ENCODE data around the gene CDYL2. TPM values are rescaled to one million over a fixed set of nuclear protein-coding genes. Genes with fewer than 3 reads are reported as not detected.
"Not testable (repeated sequence)": the region's sequence is repeated elsewhere in the genome, so short reads cannot be mapped to it uniquely, and the experiment has no call there.

CDYL2 gene
- total and polyA plus RNA-seq, 2 experiments from 2014 or later, result 0.74 to 0.95 TPM

GRCh38 chr16:80654094-80654862, 150.1 kb downstream of the CDYL2 start:
- no peak for DNase-seq (ENCODE audit: low read depth in 1 of 2, low spot score in 1 of 2)
- no peaks in the 10 kb centered on the region for H3K9me3 ChIP-seq (ENCODE audit: low read depth)
- TF ChIP-seq, protein P1, sequence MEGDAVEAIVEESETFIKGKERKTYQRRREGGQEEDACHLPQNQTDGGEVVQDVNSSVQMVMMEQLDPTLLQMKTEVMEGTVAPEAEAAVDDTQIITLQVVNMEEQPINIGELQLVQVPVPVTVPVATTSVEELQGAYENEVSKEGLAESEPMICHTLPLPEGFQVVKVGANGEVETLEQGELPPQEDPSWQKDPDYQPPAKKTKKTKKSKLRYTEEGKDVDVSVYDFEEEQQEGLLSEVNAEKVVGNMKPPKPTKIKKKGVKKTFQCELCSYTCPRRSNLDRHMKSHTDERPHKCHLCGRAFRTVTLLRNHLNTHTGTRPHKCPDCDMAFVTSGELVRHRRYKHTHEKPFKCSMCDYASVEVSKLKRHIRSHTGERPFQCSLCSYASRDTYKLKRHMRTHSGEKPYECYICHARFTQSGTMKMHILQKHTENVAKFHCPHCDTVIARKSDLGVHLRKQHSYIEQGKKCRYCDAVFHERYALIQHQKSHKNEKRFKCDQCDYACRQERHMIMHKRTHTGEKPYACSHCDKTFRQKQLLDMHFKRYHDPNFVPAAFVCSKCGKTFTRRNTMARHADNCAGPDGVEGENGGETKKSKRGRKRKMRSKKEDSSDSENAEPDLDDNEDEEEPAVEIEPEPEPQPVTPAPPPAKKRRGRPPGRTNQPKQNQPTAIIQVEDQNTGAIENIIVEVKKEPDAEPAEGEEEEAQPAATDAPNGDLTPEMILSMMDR (IDR thresholded peaks at IDR 0.05; ENCODE audit: low read depth, low read length), result no peak

GRCh38 chr16:80652441-80652840, 152.0 kb downstream of the CDYL2 start:
- H3K36me3 ChIP-seq, result no peaks in the 10 kb centered on the region
- TF ChIP-seq, protein P1 (IDR thresholded peaks at IDR 0.05; ENCODE audit: low read depth, low read length), result no peak
- H3K9me3 ChIP-seq (ENCODE audit: low read depth), result no peaks in the 10 kb centered on the region
- no peaks in the 10 kb centered on the region for H3K27me3 ChIP-seq
- no peak for DNase-seq (ENCODE audit: low read depth in 1 of 2, low spot score in 1 of 2)
- H3K27ac ChIP-seq, result no peak overlapping the region
- H3K4me3 ChIP-seq, result no peak overlapping the region
- H3K4me1 ChIP-seq (ENCODE audit: low read depth), result no peaks in the 10 kb centered on the region

More at GRCh38 chr16:80654094-80654862, 150.1 kb downstream of the CDYL2 start:
- Histone ChIP-seq H3K36me3 (no peaks in the 10 kb centered on the region), H3K27me3 (no peaks in the 10 kb centered on the region), H3K4me1 (ENCODE audit: low read depth) (no peaks in the 10 kb centered on the region), H3K27ac (no peak overlapping the region), H3K4me3 (no peak overlapping the region)

- H3K9me3 ChIP-seq (ENCODE audit: low read depth); H3K36me3 ChIP-seq; H3K4me3 ChIP-seq; H3K27me3 ChIP-seq; H3K4me1 ChIP-seq (ENCODE audit: low read depth); H3K27ac ChIP-seq; DNase-seq (ENCODE audit: low read depth in 1 of 2, low spot score in 1 of 2): not testable (repeated sequence)
These were observed 154.1 kb downstream of the CDYL2 start for GRCh38 chr16:80650281-80650680.

GRCh38 chr16:80640316-80640715, 164.1 kb downstream of the CDYL2 start:
- TF ChIP-seq, protein P1 (IDR thresholded peaks at IDR 0.05; ENCODE audit: low read depth, low read length), result no peak

DNA sequence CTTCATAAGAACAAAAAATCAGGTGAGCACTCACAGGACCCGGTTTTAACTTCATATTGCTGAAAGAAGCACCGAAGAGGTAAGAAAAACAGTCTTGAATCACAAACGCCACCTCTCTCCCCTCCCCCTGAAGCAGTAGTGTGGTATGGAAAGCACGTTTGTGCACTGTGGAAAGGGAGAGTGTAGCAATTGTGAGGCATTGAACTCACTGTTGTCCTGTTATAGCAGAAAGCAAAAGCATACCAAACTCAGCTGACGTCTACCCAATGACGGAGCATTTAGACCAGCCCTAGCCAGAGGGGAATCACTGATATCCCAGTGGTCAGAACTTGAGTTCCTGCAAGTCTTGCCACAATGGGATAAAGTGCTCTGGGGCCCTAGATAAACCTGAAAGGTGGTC, 164.8 kb downstream of the CDYL2 start:
- Histone ChIP-seq H3K27ac (no peak overlapping the region), H3K36me3 (no peaks in the 10 kb centered on the region), H3K27me3 (no peaks in the 10 kb centered on the region), H3K4me1 (ENCODE audit: low read depth) (no peaks in the 10 kb centered on the region), H3K9me3 (ENCODE audit: low read depth) (no peaks in the 10 kb centered on the region), H3K4me3 (no peak overlapping the region)
- TF ChIP-seq, protein P1 (IDR thresholded peaks at IDR 0.05; ENCODE audit: low read depth, low read length), result no peak
- DNase-seq (ENCODE audit: low read depth in 1 of 2, low spot score in 1 of 2), result no peak

More at GRCh38 chr16:80640316-80640715, 164.1 kb downstream of the CDYL2 start:
- Histone ChIP-seq H3K27ac (no peak overlapping the region), H3K9me3 (ENCODE audit: low read depth) (no peaks in the 10 kb centered on the region), H3K4me1 (ENCODE audit: low read depth) (no peaks in the 10 kb centered on the region), H3K27me3 (no peaks in the 10 kb centered on the region), H3K36me3 (no peaks in the 10 kb centered on the region), H3K4me3 (no peak overlapping the region)
- DNase-seq (ENCODE audit: low read depth in 1 of 2, low spot score in 1 of 2), result no peak

DNA sequence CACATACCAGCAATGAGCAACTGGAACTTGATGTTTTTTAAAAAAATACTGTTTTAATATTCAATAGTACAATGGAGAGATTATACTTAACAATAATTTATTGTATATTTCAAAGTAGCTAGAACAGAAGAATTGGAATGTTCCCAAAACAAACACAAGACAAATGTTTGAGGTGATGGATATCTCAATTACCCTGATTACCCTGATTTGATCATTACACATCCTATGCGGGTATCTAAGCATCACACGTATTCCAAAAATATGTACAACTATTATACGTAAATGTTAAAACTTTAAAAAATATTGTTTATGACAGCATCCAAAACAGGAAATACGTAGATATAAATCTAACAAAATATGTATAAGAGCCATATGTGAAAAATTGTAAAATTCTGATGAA, 166.8 kb downstream of the CDYL2 start:
- Histone ChIP-seq H3K36me3 (no peaks in the 10 kb centered on the region), H3K4me3 (no peak overlapping the region), H3K27ac (no peak overlapping the region), H3K4me1 (ENCODE audit: low read depth) (no peaks in the 10 kb centered on the region), H3K27me3 (no peaks in the 10 kb centered on the region), H3K9me3 (ENCODE audit: low read depth) (no peaks in the 10 kb centered on the region)
- no peak for DNase-seq (ENCODE audit: low read depth in 1 of 2, low spot score in 1 of 2)
- TF ChIP-seq, protein P1 (IDR thresholded peaks at IDR 0.05; ENCODE audit: low read depth, low read length), result no peak

All from cardiac muscle cell (in vitro differentiated cells and primary cell).